ENCODE results near the gene AGRP. TPM values are rescaled to one million over a fixed set of nuclear protein-coding genes. Genes with fewer than 3 reads are reported as not detected.
A peak's percentile ranks its signal among the peaks of the same experiment; 100 is the strongest.

Gene AGRP
- total and polyA plus RNA-seq, 11 donors: not detected

- peaks cover 10 to 71% (median 51%) of the 10 kb centered on the region in 12 donors for H3K4me1 ChIP-seq
- whole genome bisulfite sequencing, 4 donors: 79 to 93% (median 84%) methylated on average over 1 to 2 of the region's 2 CpGs
- ATAC-seq: no peak
These were observed 31.5 kb downstream of the AGRP start for GRCh38 chr16:67451704-67452435.

GRCh38 chr16:67451061-67451703 is 32.2 kb downstream of the AGRP start:
- ATAC-seq (no peak), DNase-seq (peak in 2 of 5 donors; percentile 52 to 68)
- Histone ChIP-seq H3K9me3 (no peaks in the 10 kb centered on the region), H3K27me3 (no peaks in the 10 kb centered on the region), H3K4me3 (no peak overlapping the region), H3K4me1 (peaks cover 17 to 71% (median 52%) of the 10 kb centered on the region in 12 donors), H3K36me3 (peaks cover 0 to 49% (median 23%) of the 10 kb centered on the region in 9 donors), H3K27ac (peak overlapping the region in 5 of 12 donors; percentile 18 to 79 (median 33))
- TF ChIP-seq, protein P1, sequence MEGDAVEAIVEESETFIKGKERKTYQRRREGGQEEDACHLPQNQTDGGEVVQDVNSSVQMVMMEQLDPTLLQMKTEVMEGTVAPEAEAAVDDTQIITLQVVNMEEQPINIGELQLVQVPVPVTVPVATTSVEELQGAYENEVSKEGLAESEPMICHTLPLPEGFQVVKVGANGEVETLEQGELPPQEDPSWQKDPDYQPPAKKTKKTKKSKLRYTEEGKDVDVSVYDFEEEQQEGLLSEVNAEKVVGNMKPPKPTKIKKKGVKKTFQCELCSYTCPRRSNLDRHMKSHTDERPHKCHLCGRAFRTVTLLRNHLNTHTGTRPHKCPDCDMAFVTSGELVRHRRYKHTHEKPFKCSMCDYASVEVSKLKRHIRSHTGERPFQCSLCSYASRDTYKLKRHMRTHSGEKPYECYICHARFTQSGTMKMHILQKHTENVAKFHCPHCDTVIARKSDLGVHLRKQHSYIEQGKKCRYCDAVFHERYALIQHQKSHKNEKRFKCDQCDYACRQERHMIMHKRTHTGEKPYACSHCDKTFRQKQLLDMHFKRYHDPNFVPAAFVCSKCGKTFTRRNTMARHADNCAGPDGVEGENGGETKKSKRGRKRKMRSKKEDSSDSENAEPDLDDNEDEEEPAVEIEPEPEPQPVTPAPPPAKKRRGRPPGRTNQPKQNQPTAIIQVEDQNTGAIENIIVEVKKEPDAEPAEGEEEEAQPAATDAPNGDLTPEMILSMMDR (IDR thresholded peaks at IDR 0.05): no peak
- no peak for TF ChIP-seq POLR2A (IDR thresholded peaks at IDR 0.05)
- 80 to 85% (median 85%) methylated on average over 12 of the region's 12 CpGs for WGBS, 4 donors
- intact Hi-C loops (cut with DNase I): no loop called here

More at GRCh38 chr16:67451704-67452435, 31.5 kb downstream of the AGRP start:
- Histone ChIP-seq H3K27me3 (no peaks in the 10 kb centered on the region), H3K9me3 (no peaks in the 10 kb centered on the region), H3K27ac (peak overlapping the region in 3 of 12 donors; percentile 18 to 79 (median 33)), H3K4me3 (no peak overlapping the region), H3K36me3 (peaks cover 0 to 49% (median 23%) of the 10 kb centered on the region in 9 donors)
- intact Hi-C loops (cut with DNase I): no loop called here
- TF ChIP-seq, protein P1 (IDR thresholded peaks at IDR 0.05): no peak
- no peak for TF ChIP-seq POLR2A (IDR thresholded peaks at IDR 0.05)
- no peak for DNase-seq

- peaks cover 0 to 59% (median 23%) of the 10 kb centered on the region in 9 donors for H3K36me3 ChIP-seq
- no peak for TF ChIP-seq POLR2A (IDR thresholded peaks at IDR 0.05)
- TF ChIP-seq, protein P1 (IDR thresholded peaks at IDR 0.05): no peak
- no peaks in the 10 kb centered on the region for H3K27me3 ChIP-seq
- DNase-seq: peak in 2 of 5 donors; percentile 65 to 79
- H3K27ac ChIP-seq: peak overlapping the region in 10 of 12 donors; percentile 15 to 79 (median 63)
- ATAC-seq: peak; percentile 35 to 74 (median 56)
- peaks cover 17 to 81% (median 63%) of the 10 kb centered on the region in 12 donors for H3K4me1 ChIP-seq
- intact Hi-C loops (cut with DNase I): no loop called here
- 44 to 54% (median 48%) methylated on average over 3 of the region's 3 CpGs for WGBS, 4 donors
- H3K4me3 ChIP-seq: no peak overlapping the region
- H3K9me3 ChIP-seq: no peaks in the 10 kb centered on the region
These were observed 33.6 kb downstream of the AGRP start for GRCh38 chr16:67449739-67450138.

DNA sequence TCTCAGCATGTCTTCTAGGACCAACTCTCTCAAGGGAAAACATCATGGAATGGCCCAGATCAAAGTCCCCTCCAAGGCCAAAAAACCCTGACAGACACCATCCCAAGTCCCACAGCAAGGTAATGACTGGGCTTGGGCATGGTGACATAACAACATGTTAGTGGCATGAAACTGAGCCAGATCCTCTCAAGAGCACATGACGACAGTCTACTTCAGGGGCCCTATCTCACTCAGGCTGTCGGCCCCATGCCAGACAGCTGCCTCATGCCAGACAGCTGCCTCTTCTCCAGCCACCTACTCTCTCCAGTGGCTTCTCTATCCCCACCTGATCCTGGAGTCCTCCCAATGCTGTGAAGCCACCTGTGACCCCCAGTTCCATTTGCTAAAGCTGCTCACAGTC is 34.0 kb downstream of the AGRP start:
- Histone ChIP-seq H3K4me1 (peaks cover 17 to 85% (median 67%) of the 10 kb centered on the region in 12 donors), H3K4me3 (no peak overlapping the region), H3K36me3 (peaks cover 0 to 63% (median 23%) of the 10 kb centered on the region in 9 donors), H3K9me3 (no peaks in the 10 kb centered on the region), H3K27me3 (no peaks in the 10 kb centered on the region), H3K27ac (peak overlapping the region in 10 of 12 donors; percentile 15 to 79 (median 63))
- intact Hi-C loops (cut with DNase I): no loop called here
- DNase-seq (peak in 4 of 5 donors; percentile 71 to 88 (median 76)), ATAC-seq (peak; percentile 52 to 77 (median 64))
- TF ChIP-seq, protein P1 (IDR thresholded peaks at IDR 0.05): no peak
- no peak for TF ChIP-seq POLR2A (IDR thresholded peaks at IDR 0.05)
- WGBS, 4 donors: 16 to 49% (median 41%) methylated on average over 2 of the region's 2 CpGs

Measured in heart left ventricle (tissue), 16 donors.